Right ventricle myocardium inferior (tissue), 1 donor: ENCODE results near the gene WDR74. TPM values are rescaled to one million over a fixed set of nuclear protein-coding genes. Genes with fewer than 3 reads are reported as not detected.

Source experiments
- ATAC-seq: fragments of 200-7000 bp; cut with Tn5 transposase; one replicate; pipeline ENCODE4 v1.9.1; 2020; ENCODE audit warnings: mild to moderate bottlenecking, moderate library complexity
- DNase-seq: peaks from one replicate; pipeline ENCODE4 v3.0.0; 2021; ENCODE audit errors: missing footprints
- intact Hi-C: fragments of 100-400 bp; cut with DNase I; formaldehyde crosslinking; loops from one replicate; pipeline ENCODE4 v1.11.0; 2022
- total RNA-seq: library from RNA; stranded (reverse); fragmentation: NEBNext Ultra II Directional; extraction: Animal tissue kit (Norgen Biotek cat#: 25700); gene quantifications from one replicate; pipeline ENCODE4 v1.2.1, GENCODE V29; 2021
- donor health status: DM: no; HTN: yes; CAD: no; lungs with severe emphysema.

The WDR74 gene
- total RNA-seq, 1 donor from 2014 or later = 25.4 TPM

DNA sequence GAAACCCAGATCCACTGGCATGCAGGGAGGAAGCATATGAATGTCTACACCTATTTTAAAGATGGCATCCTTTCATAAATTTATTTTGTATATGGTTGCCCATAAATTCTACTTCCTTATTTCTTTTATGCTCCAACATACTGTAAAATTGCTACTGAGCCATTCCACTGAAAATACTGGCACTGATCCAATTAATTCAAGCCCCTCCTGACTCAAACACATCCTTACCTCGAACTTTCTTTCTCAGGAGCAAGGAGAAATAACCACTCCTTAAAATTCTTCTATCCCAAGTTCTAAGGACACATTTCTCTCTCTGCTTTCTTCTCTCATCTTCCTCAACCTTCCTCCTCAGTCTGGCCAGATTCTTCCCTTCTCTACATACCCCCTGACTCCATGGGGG is 28.6 kb downstream of the WDR74 start:
- ATAC-seq (no peak), DNase-seq (no peak)
- intact Hi-C loops = no loop called here

DNA sequence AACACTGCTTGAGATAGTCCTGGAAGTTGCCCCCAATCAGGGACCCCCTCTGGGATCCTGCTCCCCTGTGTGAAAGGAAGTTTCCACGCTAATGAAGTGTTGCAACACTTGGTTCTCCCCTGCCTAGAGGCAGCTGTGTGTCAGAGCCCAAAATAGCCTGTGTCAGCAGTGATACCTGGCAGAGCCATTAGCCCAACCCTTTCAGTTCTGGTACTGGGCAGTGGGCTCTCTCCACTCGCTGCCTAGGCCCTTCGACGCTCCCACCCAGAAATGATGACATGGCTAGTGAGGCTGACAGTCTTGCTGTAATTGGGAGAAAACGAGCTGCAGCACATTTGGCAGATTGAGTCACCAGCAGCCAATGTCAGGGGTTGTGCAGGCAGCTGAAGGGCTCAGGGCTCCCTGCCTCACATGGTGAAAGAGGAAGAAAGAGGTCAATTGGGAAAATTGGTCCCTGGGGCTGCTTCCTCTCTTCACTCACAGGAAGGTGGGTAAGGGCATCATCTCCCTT is 32.7 kb downstream of the WDR74 start:
- peak; percentile 57 for ATAC-seq
- DNase-seq = no peak
- intact Hi-C loops = no loop called here

DNA sequence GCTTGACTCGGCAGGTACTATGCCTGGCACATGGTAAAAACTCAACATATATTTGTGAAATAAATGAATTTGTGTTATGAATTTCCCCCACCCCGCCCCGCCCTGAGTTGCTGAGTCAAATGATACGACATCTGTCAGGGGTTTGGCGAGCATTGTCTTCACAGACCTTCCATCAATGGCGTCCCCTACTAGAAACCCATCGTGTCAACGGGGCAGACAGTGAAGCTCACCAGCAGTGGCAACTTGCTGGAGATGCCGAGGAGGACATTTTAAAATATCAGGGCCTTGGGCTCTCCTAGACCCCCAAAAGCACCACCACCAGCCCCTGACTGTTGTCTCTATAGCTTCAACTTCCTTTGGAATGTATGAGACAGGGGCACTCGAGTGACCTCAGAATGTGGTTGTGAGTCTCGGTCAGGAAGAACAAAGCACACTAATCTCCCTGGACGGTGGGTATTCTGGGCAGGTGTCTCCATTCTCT is 33.4 kb downstream of the WDR74 start:
- no peak for DNase-seq
- intact Hi-C loops = loop anchor here (2.0 kb wide), 1 partner anchor 35 kb away; no protein-coding TSS in a partner anchor
- no peak for ATAC-seq

DNA sequence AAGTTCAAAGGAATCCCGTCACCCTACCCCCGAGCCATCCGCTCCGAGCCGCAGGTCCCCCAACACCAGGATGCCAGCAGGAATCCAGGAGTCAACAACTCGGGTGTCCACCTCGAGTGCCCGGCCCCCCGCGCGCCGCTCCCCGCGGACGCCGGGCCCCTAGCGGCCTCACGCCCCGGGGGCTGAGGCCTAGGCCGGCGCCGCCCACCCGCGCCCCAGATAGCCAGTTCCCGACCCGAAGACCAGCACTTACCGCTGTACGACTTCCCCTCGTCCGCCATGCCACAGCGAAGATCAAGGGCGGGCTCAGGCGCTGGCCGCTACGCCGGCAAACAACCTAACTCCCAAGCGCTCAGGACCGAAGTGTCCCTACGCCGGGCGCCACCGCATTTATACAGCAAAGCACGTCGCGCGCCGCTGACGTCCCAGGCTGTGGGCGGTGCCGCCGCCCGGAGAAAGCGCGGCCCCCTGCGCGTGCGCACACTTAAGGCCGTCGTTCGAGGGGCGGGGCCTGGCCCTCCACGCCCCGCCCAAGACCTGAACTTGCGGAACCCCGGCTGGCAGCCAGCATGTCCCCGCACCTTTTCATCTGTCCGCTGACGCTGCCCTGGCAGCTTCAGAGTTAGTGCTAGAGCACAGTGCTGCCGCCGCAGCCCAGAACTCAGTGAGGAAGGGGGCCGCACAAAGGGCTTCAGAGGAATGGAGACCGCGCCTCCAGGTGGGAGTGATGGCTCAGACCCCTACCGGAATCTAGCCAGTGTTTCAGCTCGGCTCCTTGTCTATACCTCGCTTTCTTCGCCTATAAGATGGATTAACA is 34.1 kb downstream of the WDR74 start, which contains the start of gene NXF1:
Gene NXF1, minus strand, starts transcription at position 365 of the 817 bp plus-strand sequence. Its CDS starts 84 bp downstream, at position 281.
- intact Hi-C loops = loop anchor here (2.0 kb wide), 1 partner anchor 36 kb away; no protein-coding TSS in a partner anchor
- ATAC-seq (peak; percentile 93), DNase-seq (peak; percentile 98)

DNA sequence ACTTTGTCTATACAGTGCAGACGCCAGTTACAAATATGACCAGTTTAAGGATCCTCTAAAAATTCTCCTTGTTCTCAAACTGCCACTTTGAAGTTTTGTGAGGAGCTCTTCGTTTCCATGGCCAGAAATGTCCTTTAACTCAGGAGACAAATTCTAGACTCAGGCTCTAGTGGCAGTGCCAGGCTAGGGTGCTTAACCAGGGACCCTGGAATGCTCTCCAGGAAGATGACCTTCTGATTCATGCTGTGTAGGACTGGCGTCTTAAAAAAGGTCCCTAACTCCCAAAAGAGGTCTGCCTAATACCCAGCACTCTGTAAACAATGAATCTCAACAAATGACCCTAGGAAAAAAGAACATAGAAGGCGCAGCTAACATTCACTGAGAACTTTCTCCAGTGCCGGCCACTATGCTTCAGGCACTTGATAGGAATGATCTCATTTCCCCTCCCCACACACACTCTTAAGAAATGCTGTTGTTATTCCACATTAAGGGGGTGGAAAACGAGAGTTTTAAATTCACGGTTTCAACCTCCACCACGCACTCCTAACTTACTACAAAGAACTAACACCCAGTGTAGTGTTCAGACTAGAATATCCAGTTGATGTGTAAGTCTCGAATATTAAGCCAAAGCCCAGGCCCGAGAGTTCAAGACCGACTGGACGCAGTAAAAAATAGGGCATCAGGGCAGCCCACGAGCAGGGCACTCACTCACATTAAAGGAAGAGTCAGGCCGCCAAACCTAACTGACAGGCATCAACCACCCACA is 34.9 kb downstream of the WDR74 start:
- intact Hi-C loops = loop anchor here (2.0 kb wide), 1 partner anchor 36 kb away; no protein-coding TSS in a partner anchor
- DNase-seq (no peak), ATAC-seq (no peak)

DNA sequence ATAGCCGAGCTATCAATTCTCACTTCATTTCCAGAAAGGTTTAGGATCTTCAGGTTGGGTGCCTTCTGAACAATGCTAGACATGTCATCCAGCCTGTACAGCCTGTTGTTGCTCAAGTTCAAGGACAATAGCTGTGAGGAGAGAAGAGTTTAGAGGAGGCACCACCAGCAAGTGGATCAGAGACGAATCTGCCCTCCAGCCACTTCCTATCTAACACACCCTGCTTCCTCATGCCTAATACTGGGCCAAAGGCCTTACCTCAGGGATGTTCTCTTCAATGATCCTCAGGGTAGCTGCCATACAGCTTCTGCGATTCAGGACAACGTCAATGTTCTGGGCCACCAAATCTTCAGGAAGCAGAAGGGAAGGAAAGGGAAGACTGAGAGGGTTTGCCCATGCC is 38.3 kb downstream of the WDR74 start:
- ATAC-seq (no peak), DNase-seq (no peak)
- intact Hi-C loops = no loop called here

DNA sequence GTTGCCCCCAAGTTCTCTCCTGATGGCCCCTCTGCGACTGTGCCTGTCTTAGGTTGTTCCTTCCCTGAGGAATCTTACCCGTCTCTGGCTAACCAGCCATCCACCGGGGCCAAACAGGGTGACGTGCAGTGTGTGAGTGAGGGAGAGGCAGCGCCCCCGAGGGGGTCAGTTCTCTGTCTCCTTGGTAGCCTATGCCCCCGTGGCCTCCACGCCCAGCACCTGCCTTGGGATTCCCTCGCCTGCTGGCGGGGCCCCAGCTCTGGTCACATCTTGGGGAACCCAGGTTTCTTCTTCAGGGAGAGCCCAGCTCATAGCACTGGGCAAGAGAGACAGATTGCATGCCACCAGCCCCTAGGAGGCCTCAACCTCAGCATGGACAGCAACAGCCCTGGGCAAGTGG is 39.9 kb downstream of the WDR74 start:
- intact Hi-C loops = no loop called here
- no peak for ATAC-seq
- DNase-seq = no peak

DNA sequence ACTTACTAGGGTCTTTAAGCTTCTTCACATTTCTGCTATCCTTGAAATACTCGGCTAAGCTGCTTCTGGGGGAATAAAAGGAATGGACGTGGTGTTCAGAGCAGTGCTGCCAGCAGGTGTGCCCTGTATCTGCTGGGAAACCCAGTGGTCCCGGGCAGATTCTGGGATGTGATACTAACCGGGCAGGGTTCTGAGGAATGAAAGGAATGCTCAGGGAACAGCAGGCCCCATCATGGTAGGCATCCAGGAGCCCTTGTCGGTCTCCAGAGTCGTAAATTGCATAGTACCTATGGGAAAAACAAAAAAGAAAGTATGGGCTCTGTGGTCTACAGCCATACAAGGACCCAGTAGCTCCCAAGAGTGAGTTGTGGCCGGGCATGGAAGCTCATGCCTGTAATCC is 43.1 kb downstream of the WDR74 start:
- intact Hi-C loops = no loop called here
- DNase-seq (no peak), ATAC-seq (no peak)

DNA sequence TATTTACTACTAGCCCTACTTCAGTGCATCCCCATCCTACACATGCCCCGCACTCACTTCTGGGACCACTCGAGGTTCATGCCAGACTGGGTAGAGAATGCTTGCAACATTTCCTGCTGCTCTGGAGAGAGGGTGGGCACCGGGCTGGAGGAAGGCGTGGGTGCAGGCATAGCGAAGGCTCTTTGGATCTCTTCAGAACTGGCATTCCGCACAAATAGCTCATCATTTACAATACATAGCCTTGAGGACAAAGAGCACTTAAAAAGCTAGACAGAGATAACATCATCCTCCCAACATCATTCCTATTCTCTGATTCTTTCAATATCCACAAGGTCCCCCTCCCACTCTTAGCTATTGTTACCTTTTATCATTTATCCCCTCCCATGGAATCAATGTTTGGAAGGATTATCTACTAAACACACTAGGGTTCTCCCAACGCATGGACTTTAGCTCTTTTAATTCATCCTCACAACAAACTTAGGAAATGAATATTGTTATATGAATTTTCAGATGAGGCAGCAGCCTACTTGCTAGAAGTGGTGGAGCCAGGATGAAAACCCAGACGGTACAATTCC is 45.1 kb downstream of the WDR74 start:
- ATAC-seq = no peak
- no peak for DNase-seq
- intact Hi-C loops = no loop called here

DNA sequence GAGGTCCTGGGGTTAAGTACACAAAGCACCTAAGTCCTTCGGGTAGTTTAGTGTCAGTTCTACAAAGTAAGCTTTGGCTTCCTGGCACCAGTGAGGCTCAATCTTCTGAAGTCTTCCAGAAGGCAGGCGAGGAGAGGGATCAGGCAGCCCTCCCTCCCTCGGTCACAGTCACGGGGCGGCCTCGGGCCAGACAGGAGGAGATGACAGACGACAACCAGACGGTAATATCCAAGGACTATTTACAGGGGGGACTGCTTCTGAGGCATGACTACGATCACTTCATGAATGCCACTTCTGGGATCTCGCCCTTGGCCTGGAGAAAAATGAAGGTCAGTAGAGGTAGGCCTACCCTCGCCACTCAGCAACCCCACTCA is 47.2 kb downstream of the WDR74 start:
- intact Hi-C loops = no loop called here
- ATAC-seq (peak; percentile 32), DNase-seq (peak; percentile 71)

DNA sequence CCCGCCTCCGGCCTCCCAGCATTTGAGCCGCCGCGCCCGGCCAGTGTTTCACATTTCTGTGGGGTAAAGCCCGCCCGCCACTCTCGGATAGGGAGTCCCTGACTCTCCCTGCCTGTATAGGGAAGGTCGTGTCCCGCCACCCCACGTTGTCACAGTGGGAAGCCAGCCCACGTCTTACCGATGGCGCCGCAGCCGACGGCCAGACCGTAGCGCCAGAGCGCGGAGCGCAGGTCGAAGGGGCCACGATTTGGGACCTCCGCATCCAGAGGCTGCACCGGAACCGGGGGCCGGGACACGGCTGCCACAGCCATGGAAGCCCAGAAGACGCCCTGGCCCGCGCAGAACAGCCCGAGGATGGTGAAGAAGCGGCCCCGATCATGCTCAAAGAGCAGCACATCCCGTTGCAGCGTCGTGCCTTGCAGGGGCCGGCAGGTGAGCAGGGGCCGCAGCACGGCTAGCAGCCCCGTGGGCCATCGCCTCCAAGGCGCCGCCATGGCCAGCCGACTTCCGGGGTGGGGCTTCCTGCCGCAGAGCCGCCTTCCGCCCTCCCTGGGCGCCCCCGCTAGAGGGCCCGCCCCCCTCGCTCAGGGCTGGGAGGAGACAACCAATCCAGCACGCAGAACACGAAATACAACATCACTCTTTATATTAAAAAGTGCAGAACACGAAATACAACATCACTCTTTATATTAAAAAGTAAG is 47.7 kb downstream of the WDR74 start, which contains the start of gene TMEM223:
Gene TMEM223, minus strand, starts transcription at position 506 of the 701 bp plus-strand sequence. Its CDS starts 12 bp downstream, at position 494.
- DNase-seq (peak; percentile 95), ATAC-seq (peak; percentile 89)
- intact Hi-C loops = no loop called here

DNA sequence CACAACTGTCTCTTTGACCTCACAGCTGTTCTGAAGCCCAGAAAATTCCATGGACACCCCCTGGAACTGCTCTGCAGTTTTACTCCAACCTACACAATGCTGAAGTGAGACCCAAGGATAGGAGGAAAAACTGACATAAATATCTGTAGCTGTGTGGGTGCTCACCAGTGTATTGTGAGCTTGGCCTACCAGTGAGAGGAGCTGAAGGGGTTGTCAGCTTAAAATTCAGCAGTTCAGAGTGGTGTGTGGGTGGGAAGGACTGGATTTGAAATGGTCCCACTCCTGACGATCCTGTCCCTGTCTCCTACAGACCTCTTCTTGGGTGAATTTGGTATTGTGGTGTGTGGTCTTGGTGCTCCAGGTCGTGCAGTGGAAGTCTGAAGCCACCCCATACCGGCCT is 49.8 kb downstream of the WDR74 start:
- DNase-seq (no peak), ATAC-seq (no peak)
- intact Hi-C loops = loop anchor here (5.0 kb wide), 1 partner anchor 43 kb away; the partner anchor contains the start of genes STX5 and TEX54

DNA sequence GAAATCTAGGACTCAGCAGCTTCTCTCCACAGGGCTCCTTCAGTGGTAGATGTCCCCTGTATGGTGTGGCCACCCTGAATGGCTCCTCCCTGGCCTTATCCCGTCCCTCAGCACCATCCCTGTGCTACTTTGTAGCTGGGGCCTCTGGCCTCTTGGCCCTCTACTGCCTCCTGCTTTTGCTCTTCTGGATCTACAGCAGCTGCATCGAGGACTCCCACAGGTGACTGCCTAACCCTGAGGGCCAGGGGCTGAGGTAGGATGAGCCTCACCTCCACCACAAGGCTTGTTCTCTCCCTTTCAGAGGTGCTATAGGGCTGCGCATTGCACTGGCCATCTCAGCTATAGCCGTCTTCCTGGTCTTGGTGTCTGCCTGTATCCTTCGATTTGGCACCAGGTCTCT is 50.4 kb downstream of the WDR74 start:
- DNase-seq (no peak), ATAC-seq (no peak)
- intact Hi-C loops = loop anchor here (5.0 kb wide), 1 partner anchor 43 kb away; the partner anchor contains the start of genes STX5 and TEX54

DNA sequence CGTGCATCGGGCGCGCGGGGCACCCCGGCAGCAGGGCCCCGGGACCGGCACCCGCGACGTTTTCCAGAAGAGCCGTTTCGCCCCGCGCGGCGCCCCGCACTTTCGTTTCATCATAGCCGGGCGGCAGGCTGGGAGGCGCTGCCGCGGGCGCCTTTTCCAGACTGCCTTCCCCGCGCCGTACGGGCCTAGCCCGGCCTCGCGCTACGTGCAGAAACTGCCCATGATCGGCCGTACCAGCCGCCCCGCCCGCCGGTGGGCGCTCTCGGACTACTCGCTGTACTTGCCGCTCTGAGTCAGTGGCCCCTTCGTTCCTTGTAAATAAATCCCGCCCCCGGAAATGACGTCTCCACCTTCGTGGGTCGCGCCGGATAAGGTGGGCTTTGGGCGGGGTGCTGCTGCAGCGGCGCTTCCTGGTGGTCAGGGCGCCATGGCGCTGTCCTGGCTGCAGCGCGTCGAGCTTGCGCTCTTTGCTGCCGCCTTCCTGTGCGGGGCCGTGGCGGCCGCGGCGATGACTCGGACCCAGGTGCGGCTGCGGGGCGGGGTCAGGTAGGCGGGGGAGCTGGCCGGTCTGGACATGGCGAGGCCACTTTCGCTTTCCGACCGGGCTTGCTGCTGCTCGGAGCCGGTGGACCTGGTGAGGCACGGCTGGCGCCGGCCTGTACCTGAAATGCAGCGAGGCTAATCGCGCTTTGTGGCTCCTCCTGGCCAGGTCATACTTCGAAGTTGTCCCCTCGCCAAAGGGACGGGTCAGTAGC is 52.2 kb downstream of the WDR74 start, which contains the start of gene TMEM179B:
Gene TMEM179B, plus strand, starts transcription at position 398 of the 755 bp plus-strand sequence. Its CDS starts 30 bp downstream, at position 428.
- intact Hi-C loops = loop anchor here (2.0 to 5.0 kb wide), 4 partner anchors 45 to 78 kb away; partner anchors contain the start of genes STX5, TEX54 and TTC9C
- ATAC-seq (peak; percentile 88), DNase-seq (peak; percentile 99)

DNA sequence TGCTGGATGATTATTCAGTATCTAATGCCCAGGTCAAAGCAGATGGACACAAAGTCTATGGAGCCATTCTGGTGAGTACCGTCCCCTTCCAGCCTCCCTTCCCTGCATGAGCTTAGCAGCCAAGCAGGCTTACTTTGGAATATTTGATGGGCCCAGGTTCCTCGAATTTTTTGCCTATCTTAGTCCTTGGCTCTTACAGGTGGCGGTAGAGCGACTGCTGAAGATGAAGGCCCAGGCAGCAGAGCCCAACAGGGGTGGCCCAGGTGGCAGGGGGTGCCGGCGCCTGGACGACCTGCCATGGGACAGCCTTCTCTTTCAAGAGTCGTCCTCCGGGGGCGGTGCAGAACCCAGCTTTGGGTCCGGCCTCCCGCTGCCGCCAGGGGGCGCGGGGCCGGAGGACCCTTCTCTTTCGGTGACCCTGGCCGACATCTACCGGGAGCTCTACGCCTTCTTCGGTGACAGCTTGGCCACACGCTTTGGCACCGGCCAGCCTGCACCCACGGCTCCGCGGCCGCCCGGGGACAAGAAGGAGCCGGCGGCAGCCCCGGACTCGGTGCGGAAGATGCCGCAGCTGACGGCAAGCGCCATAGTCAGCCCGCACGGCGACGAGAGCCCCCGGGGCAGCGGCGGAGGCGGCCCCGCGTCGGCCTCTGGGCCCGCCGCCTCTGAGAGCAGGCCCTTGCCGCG is 52.9 kb downstream of the WDR74 start:
- intact Hi-C loops = loop anchor here (1.0 to 5.0 kb wide), 6 partner anchors 15 to 78 kb away; partner anchors contain the start of genes STX5, TAF6L, TEX54 and TTC9C
- ATAC-seq = peak; percentile 87
- DNase-seq = peak; percentile 95
